OCI-LY7 (cell line): ENCODE data around the gene RBMS1. TPM values are rescaled to one million over a fixed set of nuclear protein-coding genes. Genes with fewer than 3 reads are reported as not detected.

Source experiments
- BruUV-seq: library from RNA; stranded (reverse); fragments of 400-500 nt; replicated peaks from 2 replicates; lab custom pipeline; 2021; lab: Mats Ljungman, UMichigan
- CTCF ChIA-PET: fragments of 300-600 bp; sonication (Branson Sonifier 250); formaldehyde crosslinking; loops from one replicate; lab custom pipeline; 2022; ENCODE audit warnings: antibody characterized with exemption; ENCODE audit not compliant: unreplicated experiment; lab: Charles Lee
- POLR2A ChIA-PET: fragments of 300-600 bp; sonication (Branson Sonifier 250); formaldehyde crosslinking; loops from one replicate; lab custom pipeline; 2022; ENCODE audit warnings: antibody characterized with exemption; lab: Charles Lee
- DNase-seq: peaks from one replicate; pipeline ENCODE4 v3.0.0-alpha.2; 2015; ENCODE audit warnings: low spot score
- H2AFZ ChIP-seq: fragments of 200-600 bp; sonication (generic), shearing (Covaris generic); 2 replicates; pipeline ENCODE4 v1.6.1; 2014; ENCODE audit warnings: mild to moderate bottlenecking, antibody characterized with exemption, low read length, moderate library complexity
- H3K27ac ChIP-seq: fragments of 200-600 bp; sonication (generic); 2 replicates; pipeline ENCODE4 v1.5.1; 2014; ENCODE audit warnings: mixed run types, low read depth, mild to moderate bottlenecking, moderate library complexity, low read length, inconsistent platforms; ENCODE audit not compliant: poor library complexity, severe bottlenecking
- H3K36me3 ChIP-seq: fragments of 200-600 bp; sonication (generic); 2 replicates; pipeline ENCODE4 v1.6.1; 2014; ENCODE audit warnings: mild to moderate bottlenecking, antibody characterized with exemption, low read length, moderate library complexity, mixed read lengths; ENCODE audit not compliant: insufficient read depth
- H3K4me1 ChIP-seq: fragments of 200-600 bp; sonication (generic); 2 replicates; pipeline ENCODE4 v1.5.1; 2014; ENCODE audit warnings: mild to moderate bottlenecking, low read length; ENCODE audit not compliant: insufficient read depth, poor library complexity, severe bottlenecking
- H3K4me2 ChIP-seq: fragments of 200-600 bp; sonication (generic); 2 replicates; pipeline ENCODE4 v1.6.1; 2014; ENCODE audit warnings: mild to moderate bottlenecking, low read length
- H3K4me3 ChIP-seq: fragments of 200-600 bp; sonication (generic); 2 replicates; pipeline ENCODE4 v1.5.1; 2014; ENCODE audit warnings: mild to moderate bottlenecking, low read depth, low read length; ENCODE audit not compliant: poor library complexity, severe bottlenecking
- H3K79me2 ChIP-seq: fragments of 200-600 bp; sonication (generic); 2 replicates; pipeline ENCODE4 v1.6.1; 2016; ENCODE audit warnings: low read depth, mild to moderate bottlenecking, low read length, moderate library complexity, mixed read lengths; ENCODE audit not compliant: insufficient read depth
- H3K9me2 ChIP-seq: fragments of 200-600 bp; sonication (generic); 2 replicates; pipeline ENCODE4 v1.6.1; 2016; ENCODE audit warnings: mild to moderate bottlenecking, low read length, mixed read lengths; ENCODE audit not compliant: insufficient read depth
- H3K9me3 ChIP-seq: fragments of 200-600 bp; sonication (generic); 2 replicates; pipeline ENCODE4 v1.6.1; 2014; ENCODE audit warnings: mild to moderate bottlenecking, mixed run types, low read length, mixed read lengths
- H4K20me1 ChIP-seq: fragments of 200-600 bp; sonication (generic); 2 replicates; pipeline ENCODE4 v1.6.1; 2014; ENCODE audit warnings: mild to moderate bottlenecking, antibody characterized with exemption, low read length, moderate library complexity, mixed read lengths; ENCODE audit not compliant: insufficient read depth
- EZH2phosphoT487 ChIP-seq: fragments of 200-600 bp; sonication (generic); IDR thresholded peaks from 2 replicates; pipeline ENCODE4 v1.6.1; 2018; ENCODE audit warnings: low read depth, borderline replicate concordance, mild to moderate bottlenecking, mixed run types, antibody characterized with exemption, low read length, moderate library complexity, mixed read lengths
- intact Hi-C: fragments of 100-400 bp; cut with micrococcal nuclease; formaldehyde crosslinking; loops from one replicate; pipeline ENCODE4 v1.10.0; 2022; ENCODE audit not compliant: unreplicated experiment
- total RNA-seq, 2 experiments: library from RNA; depleted of rRNA in 1 of 2; stranded (reverse); fragments of >200 nt in 1 of 2; shearing (Covaris generic) in 1 of 2; gene quantifications; 2 replicates each; pipeline ENCODE4 v1.2.3, GENCODE V29; 2014 to 2022
- TF ChIP-seq, protein P1 (sequence below): fragments of 200-600 bp; sonication (generic); conservative IDR thresholded peaks from 2 replicates; pipeline ENCODE4 v1.5.1; 2014; ENCODE audit warnings: mild to moderate bottlenecking, antibody characterized with exemption, low read length, moderate library complexity, mixed read lengths

RBMS1 gene
- total RNA-seq, 2 experiments from 2014 or later, result 29.5 to 35.7 TPM

DNA sequence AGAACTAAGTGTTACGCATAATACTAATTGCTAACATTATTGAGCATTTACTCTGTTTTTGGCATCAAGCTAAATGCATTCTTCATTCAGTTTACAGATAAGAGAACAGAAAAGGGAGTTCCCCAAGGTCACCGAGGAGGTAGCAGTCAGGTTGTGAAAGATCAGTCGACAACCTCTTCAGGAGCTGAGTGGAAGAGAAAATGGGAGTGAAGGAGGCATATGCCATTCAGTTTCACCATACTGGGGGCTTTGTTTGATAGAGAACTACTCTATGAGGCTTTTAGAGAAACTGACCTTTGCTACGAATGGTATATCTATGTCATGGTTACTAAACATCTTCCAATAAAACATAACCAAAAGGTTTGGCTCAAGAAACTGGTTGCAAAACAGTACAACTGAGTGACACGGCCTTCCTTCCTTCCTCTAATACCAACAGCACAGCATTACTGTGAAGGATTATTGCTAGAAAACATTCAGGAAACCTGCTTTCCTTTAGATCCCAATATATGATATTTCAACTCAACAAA lies 112.1 kb downstream of the RBMS1 start:
- DNase-seq, result no peak
- Histone ChIP-seq H3K79me2 (no peaks in the 10 kb centered on the region), H3K9me3 (no peaks in the 10 kb centered on the region), H3K4me1 (peaks cover 12% of the 10 kb centered on the region), H3K36me3 (no peaks in the 10 kb centered on the region), H3K9me2 (no peaks in the 10 kb centered on the region), H3K27ac (no peak overlapping the region), H2AFZ (no peak overlapping the region), H3K4me3 (no peak overlapping the region), H4K20me1 (no peaks in the 10 kb centered on the region), H3K4me2 (no peak overlapping the region)
- no TSS peak for BruUV-seq
- intact Hi-C loops, result no loop called here
- ChIA-PET CTCF (no interaction called here), POLR2A (interaction anchor here (0.9 to 2.9 kb wide), 3 partner anchors 12 to 22 kb away, joined by 3 to 7 read pairs (median 4); no protein-coding TSS in a partner anchor)
- TF ChIP-seq EZH2phosphoT487, result no peak
- TF ChIP-seq, protein P1, sequence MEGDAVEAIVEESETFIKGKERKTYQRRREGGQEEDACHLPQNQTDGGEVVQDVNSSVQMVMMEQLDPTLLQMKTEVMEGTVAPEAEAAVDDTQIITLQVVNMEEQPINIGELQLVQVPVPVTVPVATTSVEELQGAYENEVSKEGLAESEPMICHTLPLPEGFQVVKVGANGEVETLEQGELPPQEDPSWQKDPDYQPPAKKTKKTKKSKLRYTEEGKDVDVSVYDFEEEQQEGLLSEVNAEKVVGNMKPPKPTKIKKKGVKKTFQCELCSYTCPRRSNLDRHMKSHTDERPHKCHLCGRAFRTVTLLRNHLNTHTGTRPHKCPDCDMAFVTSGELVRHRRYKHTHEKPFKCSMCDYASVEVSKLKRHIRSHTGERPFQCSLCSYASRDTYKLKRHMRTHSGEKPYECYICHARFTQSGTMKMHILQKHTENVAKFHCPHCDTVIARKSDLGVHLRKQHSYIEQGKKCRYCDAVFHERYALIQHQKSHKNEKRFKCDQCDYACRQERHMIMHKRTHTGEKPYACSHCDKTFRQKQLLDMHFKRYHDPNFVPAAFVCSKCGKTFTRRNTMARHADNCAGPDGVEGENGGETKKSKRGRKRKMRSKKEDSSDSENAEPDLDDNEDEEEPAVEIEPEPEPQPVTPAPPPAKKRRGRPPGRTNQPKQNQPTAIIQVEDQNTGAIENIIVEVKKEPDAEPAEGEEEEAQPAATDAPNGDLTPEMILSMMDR, result no peak

DNA sequence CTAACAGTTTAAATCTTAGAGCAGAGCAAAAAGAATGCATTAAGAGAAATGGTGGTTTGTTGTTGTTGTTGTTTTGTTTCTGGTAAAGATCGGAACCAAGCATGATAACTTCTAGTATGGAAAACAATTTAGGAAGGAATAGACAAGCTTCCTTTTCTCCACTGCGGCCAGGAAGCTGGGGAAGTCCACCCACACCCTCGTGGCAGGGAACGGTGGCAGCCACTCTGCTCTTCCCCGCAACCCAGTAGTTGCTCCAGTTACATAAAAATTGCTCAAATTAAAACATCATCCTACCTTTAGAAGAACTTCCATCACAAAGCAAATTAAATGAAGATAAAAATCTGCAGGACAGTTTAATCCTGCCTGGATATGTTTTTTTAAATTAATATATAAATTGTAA lies 113.0 kb downstream of the RBMS1 start:
- Histone ChIP-seq H3K4me3 (no peak overlapping the region), H3K9me2 (no peaks in the 10 kb centered on the region), H3K36me3 (no peaks in the 10 kb centered on the region), H3K4me1 (peaks cover 20% of the 10 kb centered on the region), H3K79me2 (no peaks in the 10 kb centered on the region), H4K20me1 (no peaks in the 10 kb centered on the region), H3K27ac (no peak overlapping the region), H3K4me2 (no peak overlapping the region), H3K9me3 (no peaks in the 10 kb centered on the region), H2AFZ (no peak overlapping the region)
- ChIA-PET POLR2A (interaction anchor here (0.6 to 2.9 kb wide), 4 partner anchors 13 to 866 kb away, joined by 3 to 7 read pairs (median 4); no protein-coding TSS in a partner anchor), CTCF (no interaction called here)
- no TSS peak for BruUV-seq
- no peak for DNase-seq
- TF ChIP-seq EZH2phosphoT487, result no peak
- TF ChIP-seq, protein P1, result no peak
- intact Hi-C loops, result no loop called here

- Histone ChIP-seq H4K20me1 (no peaks in the 10 kb centered on the region), H3K4me3 (no peak overlapping the region), H3K4me2 (no peak overlapping the region), H3K9me3 (no peaks in the 10 kb centered on the region), H3K79me2 (no peaks in the 10 kb centered on the region), H3K27ac (no peak overlapping the region), H2AFZ (no peak overlapping the region), H3K9me2 (no peaks in the 10 kb centered on the region), H3K4me1 (peaks cover 26% of the 10 kb centered on the region), H3K36me3 (no peaks in the 10 kb centered on the region)
- CTCF ChIA-PET, result no interaction called here
- TF ChIP-seq EZH2phosphoT487, result no peak
- TF ChIP-seq, protein P1, result no peak
- intact Hi-C loops, result no loop called here
- no TSS peak for BruUV-seq
- POLR2A ChIA-PET, result interaction anchor here (2.9 kb wide), 1 partner anchor 23 kb away, joined by 7 read pairs; no protein-coding TSS in a partner anchor
- no peak for DNase-seq
Observed at GRCh38 chr2:160380000-160380570, 113.5 kb downstream of the RBMS1 start.
